ENCODE measurements around the gene CDC42. TPM values are rescaled to one million over a fixed set of nuclear protein-coding genes. Genes with fewer than 3 reads are reported as not detected.
"Not testable (repeated sequence)": the region's sequence is repeated elsewhere in the genome, so short reads cannot be mapped to it uniquely, and the experiment has no call there.

Gene CDC42
- polyA plus RNA-seq, 3 donors from 2014 or later = 220 to 600 (median 473) TPM

DNA sequence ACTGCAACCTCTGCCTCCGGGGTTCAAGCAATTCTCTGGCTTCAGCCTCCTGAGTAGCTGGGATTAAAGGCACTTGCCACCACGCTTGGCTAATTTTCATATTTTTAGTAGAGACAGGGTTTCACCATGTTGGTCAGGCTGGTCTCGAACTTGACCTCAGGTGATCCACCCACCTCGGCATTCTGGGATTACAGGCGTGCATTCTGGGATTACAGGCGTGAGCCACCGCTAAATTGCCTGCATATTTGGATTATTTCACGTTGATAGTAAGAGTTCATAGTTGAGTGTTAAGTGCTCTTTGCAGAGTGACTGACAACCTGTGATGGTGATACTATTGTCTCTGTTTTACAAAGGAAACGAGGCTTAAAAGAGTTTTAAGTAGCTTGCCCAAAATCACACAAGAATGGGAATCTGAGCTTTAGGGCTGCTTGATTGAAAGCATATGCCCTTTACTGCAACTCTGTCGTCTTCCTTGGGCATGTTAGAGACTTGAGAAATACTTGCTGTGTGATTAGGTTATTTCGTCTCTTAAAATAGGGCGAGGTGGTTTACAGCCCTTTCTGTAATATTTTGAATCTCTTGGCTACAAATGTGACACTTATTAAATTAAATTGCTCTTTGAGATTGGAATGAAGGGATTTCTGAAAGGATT, 12.4 kb downstream of the CDC42 start:
- Mint-ChIP-seq H3K4me1 (peaks cover 94 to 96% of the 10 kb centered on the region in 2 donors), H3K36me3 (peaks cover 0 to 7% (median 0%) of the 10 kb centered on the region in 3 donors), H3K9me3 (no peaks in the 10 kb centered on the region), H3K27me3 (ENCODE audit: low read depth in 3 of 3) (peaks cover 2 to 4% (median 2%) of the 10 kb centered on the region in 3 donors), H3K27ac (peak overlapping the region; percentile 54 to 86 (median 80)), H3K4me3 (peak overlapping the region; percentile 51 to 83 (median 71))
- DNase-seq = no peak

DNA sequence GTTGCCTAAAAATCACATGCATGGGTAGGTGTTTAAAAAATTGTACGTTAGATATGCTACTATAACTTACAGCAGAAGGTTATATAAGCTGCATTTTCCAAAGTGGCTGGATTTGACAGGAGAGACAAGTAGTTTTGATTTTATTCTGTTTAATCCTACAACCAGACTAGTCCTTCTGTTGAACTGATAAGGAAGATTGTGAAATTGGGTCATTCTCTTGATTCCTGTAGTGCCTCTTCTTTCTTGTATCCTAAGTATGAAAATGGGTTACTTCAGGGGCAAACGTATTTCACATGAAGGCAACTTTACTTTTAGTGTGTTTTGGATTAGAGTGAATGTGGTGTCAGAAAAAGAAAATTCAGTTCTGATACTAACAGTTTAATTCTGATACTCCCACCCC, 19.0 kb downstream of the CDC42 start:
- H3K4me3 Mint-ChIP-seq = peak overlapping the region; percentile 39 to 72 (median 49)
- H3K36me3 Mint-ChIP-seq = peaks cover 0 to 7% (median 0%) of the 10 kb centered on the region in 3 donors
- peaks cover 0 to 7% (median 1%) of the 10 kb centered on the region in 3 donors for H3K27me3 Mint-ChIP-seq (ENCODE audit: low read depth in 3 of 3)
- no peaks in the 10 kb centered on the region for H3K9me3 Mint-ChIP-seq
- no peak for DNase-seq
- H3K27ac Mint-ChIP-seq = peak overlapping the region; percentile 52 to 81 (median 61)
- peaks cover 89 to 92% of the 10 kb centered on the region in 2 donors for H3K4me1 Mint-ChIP-seq

DNA sequence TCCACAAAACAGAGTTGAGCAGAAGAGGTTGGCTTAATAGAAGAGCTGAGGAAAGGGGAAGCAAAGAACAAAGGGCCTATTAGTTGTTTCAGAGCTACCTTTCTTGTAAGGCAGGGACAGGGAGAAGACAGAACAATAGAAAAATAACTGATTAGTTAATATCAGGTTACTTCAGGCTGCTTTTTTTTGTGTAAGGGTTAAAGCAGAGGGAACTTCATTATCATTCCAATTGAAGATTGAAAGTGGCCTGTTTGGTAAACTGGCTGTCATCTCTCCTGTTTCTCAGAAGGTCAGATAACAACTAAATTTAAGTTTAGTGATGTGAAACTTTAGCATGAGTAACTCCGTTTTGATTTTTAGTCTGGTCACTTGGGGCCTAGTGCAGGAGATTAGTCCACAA, 22.3 kb downstream of the CDC42 start:
- H3K4me1 Mint-ChIP-seq = peaks cover 93 to 94% of the 10 kb centered on the region in 2 donors
- peaks cover 3 to 9% (median 3%) of the 10 kb centered on the region in 3 donors for H3K27me3 Mint-ChIP-seq (ENCODE audit: low read depth in 3 of 3)
- DNase-seq = no peak
- peak overlapping the region; percentile 18 to 86 (median 79) for H3K27ac Mint-ChIP-seq
- H3K9me3 Mint-ChIP-seq = no peaks in the 10 kb centered on the region
- peak overlapping the region; percentile 6 to 78 (median 37) for H3K4me3 Mint-ChIP-seq
- peaks cover 0 to 18% (median 10%) of the 10 kb centered on the region in 3 donors for H3K36me3 Mint-ChIP-seq

DNA sequence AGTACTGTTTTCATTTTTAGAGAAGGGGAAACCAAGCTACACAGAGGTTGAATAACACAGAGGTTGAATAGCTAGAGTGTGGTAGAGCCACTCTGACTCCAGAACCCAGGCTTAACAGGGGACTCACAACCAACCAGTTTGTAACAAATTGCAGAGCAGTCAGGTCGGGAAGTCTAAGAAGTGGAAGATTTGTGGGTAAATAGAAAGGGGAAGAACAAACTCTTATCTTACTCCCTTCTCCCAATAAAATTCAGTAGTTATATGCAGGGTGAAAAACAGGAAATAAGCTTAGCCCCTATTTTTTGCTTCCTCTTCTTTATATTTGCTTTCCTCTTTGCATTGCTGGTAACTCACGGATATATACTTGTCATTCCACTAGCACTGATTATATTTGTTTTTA, 23.2 kb downstream of the CDC42 start:
- Mint-ChIP-seq H3K9me3 (no peaks in the 10 kb centered on the region), H3K27ac (peak overlapping the region; percentile 52 to 89 (median 79)), H3K27me3 (ENCODE audit: low read depth in 3 of 3) (peaks cover 3 to 5% (median 3%) of the 10 kb centered on the region in 3 donors), H3K36me3 (peaks cover 0 to 19% (median 11%) of the 10 kb centered on the region in 3 donors), H3K4me1 (peaks cover 92 to 96% of the 10 kb centered on the region in 2 donors), H3K4me3 (peak overlapping the region; percentile 62 to 78 (median 69))
- no peak for DNase-seq

DNA sequence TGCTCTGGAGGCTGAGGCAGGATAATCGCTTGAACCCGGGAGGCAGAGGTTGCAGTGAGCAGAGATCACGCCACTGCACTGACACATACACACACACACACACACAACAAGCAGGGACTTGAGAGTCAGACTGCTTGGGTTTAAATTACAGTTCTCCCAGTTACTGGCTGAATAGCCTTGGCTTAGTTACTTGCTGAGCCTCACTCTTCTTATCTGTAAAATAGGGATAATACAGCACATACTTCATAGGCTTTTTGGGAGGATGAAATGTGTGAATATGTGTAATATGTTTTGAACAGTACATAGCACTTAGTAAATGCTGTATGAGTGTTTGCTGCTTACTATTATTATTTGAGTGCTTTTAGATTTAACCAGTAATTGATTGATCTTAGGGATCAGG, 23.8 kb downstream of the CDC42 start:
- Mint-ChIP-seq H3K36me3 (peaks cover 0 to 17% (median 11%) of the 10 kb centered on the region in 3 donors), H3K27me3 (ENCODE audit: low read depth in 3 of 3) (peaks cover 3 to 5% (median 3%) of the 10 kb centered on the region in 3 donors), H3K27ac (peak overlapping the region; percentile 52 to 90 (median 83)), H3K4me3 (peak overlapping the region; percentile 62 to 78 (median 69)), H3K4me1 (peaks cover 92 to 99% of the 10 kb centered on the region in 2 donors), H3K9me3 (no peaks in the 10 kb centered on the region)
- DNase-seq = no peak

DNA sequence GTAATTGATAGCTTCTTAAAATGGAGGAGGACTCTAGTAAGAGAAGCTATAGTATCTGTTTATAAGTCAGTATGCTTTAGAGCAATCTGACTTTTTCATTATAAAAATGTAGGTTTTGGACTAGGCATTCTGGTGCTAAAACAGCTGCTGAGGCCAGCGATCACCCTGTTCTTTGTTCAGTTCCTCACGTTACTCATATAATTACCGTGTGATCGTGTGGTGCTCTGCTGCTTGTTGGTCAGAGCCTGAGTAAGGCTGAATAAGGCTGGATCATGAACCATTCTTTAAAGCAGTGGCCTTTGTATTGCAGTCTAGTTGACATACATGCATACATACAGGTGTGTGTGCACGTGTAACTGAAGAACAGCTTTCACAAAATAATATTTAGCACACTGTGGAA, 25.2 kb downstream of the CDC42 start:
- Mint-ChIP-seq H3K4me3 (peak overlapping the region; percentile 49 to 78 (median 62)), H3K4me1 (peaks cover 90 to 99% of the 10 kb centered on the region in 2 donors), H3K36me3 (peaks cover 4 to 19% (median 19%) of the 10 kb centered on the region in 3 donors), H3K27me3 (ENCODE audit: low read depth in 3 of 3) (peaks cover 3 to 5% (median 3%) of the 10 kb centered on the region in 3 donors), H3K27ac (peak overlapping the region; percentile 7 to 80 (median 58)), H3K9me3 (no peaks in the 10 kb centered on the region)
- no peak for DNase-seq

DNA sequence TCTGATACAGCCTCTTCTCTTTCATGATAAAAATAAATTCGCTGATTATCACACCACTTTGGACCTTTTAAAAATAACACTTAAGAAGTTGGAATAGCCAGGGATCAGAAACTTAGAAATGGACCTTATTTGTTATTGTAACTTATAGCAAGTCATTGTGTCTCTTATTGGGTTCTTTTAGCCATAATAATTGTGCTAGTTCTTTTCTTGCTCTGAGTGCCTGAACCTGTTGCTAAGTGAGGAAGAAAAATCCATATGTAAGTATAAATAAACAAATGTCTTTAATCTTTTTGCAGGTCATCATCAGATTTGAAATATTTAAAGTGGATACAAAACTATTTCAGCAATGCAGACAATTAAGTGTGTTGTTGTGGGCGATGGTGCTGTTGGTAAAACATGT, 25.6 kb downstream of the CDC42 start:
- H3K9me3 Mint-ChIP-seq = no peaks in the 10 kb centered on the region
- peaks cover 4 to 19% (median 19%) of the 10 kb centered on the region in 3 donors for H3K36me3 Mint-ChIP-seq
- peak overlapping the region in 4 of 5 donors; percentile 49 to 78 (median 68) for H3K4me3 Mint-ChIP-seq
- H3K27ac Mint-ChIP-seq = peak overlapping the region in 5 of 6 donors; percentile 7 to 80 (median 52)
- no peak for DNase-seq
- H3K27me3 Mint-ChIP-seq (ENCODE audit: low read depth in 3 of 3) = peaks cover 3 to 5% (median 3%) of the 10 kb centered on the region in 3 donors
- peaks cover 86 to 95% of the 10 kb centered on the region in 2 donors for H3K4me1 Mint-ChIP-seq

DNA sequence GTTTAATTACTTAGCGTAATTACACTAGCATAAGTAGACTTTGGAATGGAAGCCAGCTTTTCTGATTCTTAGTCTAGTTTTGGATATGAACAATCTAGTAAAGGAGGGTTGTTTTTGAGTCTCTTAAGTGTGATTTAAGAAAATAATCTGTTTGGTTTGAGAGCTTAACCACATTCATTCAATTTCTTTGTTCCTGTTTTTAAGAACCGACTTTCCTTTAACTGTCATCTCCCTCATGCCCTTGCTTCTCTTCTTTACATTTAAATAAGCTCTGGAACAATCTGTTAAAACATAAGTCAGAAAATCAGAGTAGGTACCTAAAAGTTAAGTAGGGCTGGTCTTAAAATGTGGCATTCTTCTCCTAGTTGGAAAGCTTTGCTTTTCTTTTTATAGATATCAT, 27.7 kb downstream of the CDC42 start:
- H3K27ac Mint-ChIP-seq = peak overlapping the region in 2 of 6 donors; percentile 51 to 65
- peaks cover 83 to 93% of the 10 kb centered on the region in 2 donors for H3K4me1 Mint-ChIP-seq
- H3K27me3 Mint-ChIP-seq (ENCODE audit: low read depth in 3 of 3) = peaks cover 3 to 4% (median 3%) of the 10 kb centered on the region in 3 donors
- H3K36me3 Mint-ChIP-seq = peaks cover 7 to 28% (median 19%) of the 10 kb centered on the region in 3 donors
- no peaks in the 10 kb centered on the region for H3K9me3 Mint-ChIP-seq
- H3K4me3 Mint-ChIP-seq = no peak overlapping the region
- DNase-seq = no peak

DNA sequence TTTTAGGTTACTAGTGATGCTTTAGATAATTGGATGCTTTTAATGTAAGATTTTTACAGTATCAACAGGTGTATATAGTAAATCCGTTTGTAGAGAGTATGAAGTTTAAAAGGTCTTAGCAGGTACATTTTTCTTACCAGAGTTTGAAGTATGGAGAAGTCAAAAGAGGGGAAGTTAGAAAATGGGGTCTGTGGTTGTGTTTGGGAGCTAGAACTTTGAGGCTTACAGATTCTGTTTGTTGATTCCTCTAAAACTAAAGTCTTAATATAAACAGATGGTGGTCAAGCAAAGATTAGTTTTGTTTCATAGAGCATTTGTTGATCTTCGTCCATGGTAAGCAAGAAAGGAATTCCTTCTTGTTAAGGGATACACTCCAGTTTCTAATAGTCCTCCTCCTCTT, 35.8 kb downstream of the CDC42 start:
- Mint-ChIP-seq H3K36me3 (peaks cover 4 to 37% (median 11%) of the 10 kb centered on the region in 3 donors), H3K4me3 (peak overlapping the region; percentile 34 to 82 (median 70)), H3K9me3 (no peaks in the 10 kb centered on the region), H3K27ac (peak overlapping the region; percentile 73 to 89 (median 78)), H3K4me1 (peaks cover 92 to 100% of the 10 kb centered on the region in 2 donors), H3K27me3 (ENCODE audit: low read depth in 3 of 3) (peaks cover 0 to 2% (median 0%) of the 10 kb centered on the region in 3 donors)
- no peak for DNase-seq

DNA sequence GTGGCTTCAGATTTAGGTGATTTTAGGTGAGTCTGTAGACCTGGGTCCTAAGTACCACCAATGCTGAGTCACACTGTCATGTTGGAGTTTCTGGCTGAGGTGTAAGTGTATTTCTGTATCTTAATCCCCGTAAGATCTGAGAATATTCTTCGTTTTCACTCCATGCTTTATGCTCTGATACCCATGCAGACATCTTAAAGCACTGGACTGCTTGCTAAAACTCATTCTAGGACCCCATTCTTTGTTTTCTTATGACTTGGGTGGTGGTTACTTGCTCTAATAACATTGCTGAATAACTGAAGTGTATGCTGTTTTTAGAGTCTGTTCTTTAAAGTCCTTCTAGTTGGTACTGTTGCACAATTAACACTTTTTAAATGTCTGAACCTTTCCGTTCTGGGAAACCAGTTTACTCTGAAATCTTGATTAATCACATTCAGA, 36.6 kb downstream of the CDC42 start:
- H3K9me3 Mint-ChIP-seq = no peaks in the 10 kb centered on the region
- H3K4me1 Mint-ChIP-seq = peaks cover 90 to 100% of the 10 kb centered on the region in 2 donors
- peaks cover 0 to 36% (median 11%) of the 10 kb centered on the region in 3 donors for H3K36me3 Mint-ChIP-seq
- DNase-seq = no peak
- H3K4me3 Mint-ChIP-seq = peak overlapping the region; percentile 70 to 82 (median 72)
- peak overlapping the region; percentile 73 to 89 (median 78) for H3K27ac Mint-ChIP-seq
- peaks cover 0 to 2% (median 0%) of the 10 kb centered on the region in 3 donors for H3K27me3 Mint-ChIP-seq (ENCODE audit: low read depth in 3 of 3)

DNA sequence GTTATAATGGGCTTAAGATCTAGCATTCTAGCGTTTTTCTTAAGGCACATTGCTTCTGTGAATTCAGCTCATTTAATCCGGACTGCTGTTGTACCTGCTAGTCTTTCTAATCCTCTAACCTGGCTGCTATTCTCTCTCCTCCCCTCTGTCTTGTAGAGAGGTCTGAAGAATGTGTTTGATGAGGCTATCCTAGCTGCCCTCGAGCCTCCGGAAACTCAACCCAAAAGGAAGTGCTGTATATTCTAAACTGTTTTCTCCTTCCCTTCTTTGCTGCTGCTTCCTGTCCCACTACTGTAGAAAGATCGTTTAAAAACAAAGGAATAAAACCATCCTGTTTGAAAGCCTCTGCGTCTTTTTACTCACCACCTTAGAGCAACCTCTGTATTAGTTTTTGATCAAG, 37.3 kb downstream of the CDC42 start:
- Mint-ChIP-seq H3K27ac (peak overlapping the region; percentile 77 to 89 (median 84)), H3K9me3 (no peaks in the 10 kb centered on the region), H3K4me1 (peaks cover 88 to 98% of the 10 kb centered on the region in 2 donors), H3K27me3 (ENCODE audit: low read depth in 3 of 3) (peaks cover 0 to 2% (median 0%) of the 10 kb centered on the region in 3 donors), H3K4me3 (peak overlapping the region; percentile 70 to 82 (median 72)), H3K36me3 (peaks cover 0 to 36% (median 11%) of the 10 kb centered on the region in 3 donors)
- DNase-seq = no peak

DNA sequence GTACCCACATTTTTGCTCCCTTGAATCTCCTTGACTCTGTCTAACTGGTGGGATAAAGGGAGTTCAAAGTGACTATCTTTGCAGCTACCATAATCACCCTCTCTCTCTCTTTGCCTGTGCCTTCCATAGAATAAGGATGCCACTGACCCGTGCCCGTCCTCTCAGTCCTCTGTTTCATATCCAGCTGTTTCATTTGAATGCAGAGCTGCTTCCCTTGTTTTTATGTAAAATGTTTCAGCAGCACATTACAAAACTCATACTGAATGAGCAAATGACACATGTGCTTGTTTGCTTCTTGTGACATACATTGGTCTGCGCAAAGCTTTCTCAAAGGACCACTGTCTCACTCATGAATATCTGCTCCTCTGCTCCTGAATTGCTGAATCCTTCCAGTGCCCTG, 38.4 kb downstream of the CDC42 start:
- Mint-ChIP-seq H3K9me3 (no peaks in the 10 kb centered on the region), H3K27me3 (ENCODE audit: low read depth in 3 of 3) (peaks cover 0 to 2% (median 2%) of the 10 kb centered on the region in 3 donors), H3K4me3 (peak overlapping the region; percentile 30 to 82 (median 70)), H3K36me3 (peaks cover 0 to 36% (median 11%) of the 10 kb centered on the region in 3 donors), H3K4me1 (peaks cover 89 to 96% of the 10 kb centered on the region in 2 donors), H3K27ac (peak overlapping the region; percentile 63 to 89 (median 84))
- DNase-seq = no peak

DNA sequence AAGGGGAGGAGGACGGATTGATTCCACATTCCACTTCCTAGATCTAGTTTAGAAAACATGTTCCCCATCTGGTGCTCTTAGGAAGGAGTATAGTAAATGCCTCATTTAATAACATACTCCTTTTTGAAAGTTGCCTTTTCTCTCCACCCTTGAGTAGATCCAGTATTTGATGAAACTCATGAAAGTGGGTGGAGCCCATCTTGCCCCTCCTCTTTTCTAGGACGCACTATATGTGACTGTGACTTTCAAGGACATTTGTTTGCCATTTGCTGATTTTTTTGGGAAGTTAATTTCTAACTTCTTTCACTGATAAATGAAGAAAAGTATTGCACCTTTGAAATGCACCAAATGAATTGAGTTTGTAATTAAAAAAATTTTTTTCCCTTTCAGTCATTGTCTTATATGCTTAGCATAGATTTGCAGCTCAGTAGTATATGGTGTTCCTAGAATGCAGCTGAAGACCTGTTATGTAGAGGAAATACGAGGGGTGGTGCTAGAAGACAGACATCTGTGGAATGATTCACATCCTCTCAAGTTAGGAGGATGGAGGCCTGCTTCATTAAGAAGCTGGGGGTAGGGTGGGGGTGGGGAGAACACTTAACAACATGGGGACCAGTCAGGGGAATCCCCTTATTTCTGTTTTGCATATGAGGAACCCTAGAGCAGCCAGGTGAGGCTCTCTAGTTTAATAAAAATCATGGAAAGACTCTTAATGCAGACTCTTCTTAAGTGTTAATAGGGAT, 39.7 kb downstream of the CDC42 start:
- peaks cover 4 to 29% (median 4%) of the 10 kb centered on the region in 3 donors for H3K36me3 Mint-ChIP-seq
- DNase-seq = peak in 1 of 3 donors; percentile 23
- H3K4me1 Mint-ChIP-seq = peaks cover 85 to 95% of the 10 kb centered on the region in 2 donors
- H3K27ac Mint-ChIP-seq = peak overlapping the region in 4 of 6 donors; percentile 43 to 79 (median 46)
- not testable (repeated sequence) for H3K9me3 Mint-ChIP-seq; H3K27me3 Mint-ChIP-seq (ENCODE audit: low read depth in 3 of 3)
- H3K4me3 Mint-ChIP-seq = peak overlapping the region in 3 of 5 donors; percentile 3 to 44 (median 37)
